GM18517 (cell line): ENCODE data around the gene KRTAP5-10.
"Not testable (repeated sequence)": the region's sequence is repeated elsewhere in the genome, so short reads cannot be mapped to it uniquely, and the experiment has no call there.

ENCODE experiments used
- ATAC-seq: cut with Tn5 transposase; IDR thresholded peaks from one replicate; pipeline ENCODE4 v1.9.1; 2021; ENCODE audit warnings: mild to moderate bottlenecking, moderate library complexity; ENCODE audit not compliant: unreplicated experiment

Gene KRTAP5-10

DNA sequence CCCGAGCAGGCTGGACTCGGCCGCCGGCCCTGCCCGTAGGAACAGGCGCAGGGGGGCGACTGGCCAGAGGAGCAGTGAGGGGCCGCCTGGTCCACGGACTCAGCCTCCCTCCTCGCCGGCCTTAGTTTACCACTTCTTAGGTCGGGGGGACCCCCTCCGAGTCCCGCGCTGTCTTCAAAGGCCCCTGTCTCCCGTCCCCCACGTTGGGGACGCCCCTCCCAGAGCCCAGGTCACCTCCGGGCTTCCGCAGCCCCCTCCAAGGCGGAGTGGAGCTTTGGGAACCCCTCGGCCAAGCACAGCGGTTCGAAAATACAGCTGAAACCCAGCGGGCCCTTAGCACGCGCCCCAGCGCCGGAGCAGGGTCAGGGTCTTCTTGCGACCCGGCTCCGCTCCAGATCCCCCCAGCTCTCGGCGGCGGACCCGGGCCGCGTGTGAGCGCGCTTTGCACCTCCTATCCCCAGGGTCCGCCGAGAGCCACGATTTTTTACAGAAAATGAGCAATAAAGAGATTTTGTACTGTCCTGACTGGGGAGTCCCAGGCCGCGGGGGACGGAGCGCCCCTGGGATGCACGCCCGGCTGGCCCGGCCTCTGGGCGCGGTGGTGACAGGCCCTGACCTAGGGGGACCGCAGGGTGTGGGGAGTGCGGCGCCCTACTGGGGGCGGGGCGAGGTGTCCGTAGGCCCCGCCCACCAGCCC lies 42.3 kb downstream of the KRTAP5-10 start:
- ATAC-seq = not testable (repeated sequence)

GRCh38 chr11:71608272-71608671 lies 42.9 kb downstream of the KRTAP5-10 start:
- ATAC-seq = not testable (repeated sequence)

- not testable (repeated sequence) for ATAC-seq
Observed at GRCh38 chr11:71611218-71611910, 46.0 kb downstream of the KRTAP5-10 start.

DNA sequence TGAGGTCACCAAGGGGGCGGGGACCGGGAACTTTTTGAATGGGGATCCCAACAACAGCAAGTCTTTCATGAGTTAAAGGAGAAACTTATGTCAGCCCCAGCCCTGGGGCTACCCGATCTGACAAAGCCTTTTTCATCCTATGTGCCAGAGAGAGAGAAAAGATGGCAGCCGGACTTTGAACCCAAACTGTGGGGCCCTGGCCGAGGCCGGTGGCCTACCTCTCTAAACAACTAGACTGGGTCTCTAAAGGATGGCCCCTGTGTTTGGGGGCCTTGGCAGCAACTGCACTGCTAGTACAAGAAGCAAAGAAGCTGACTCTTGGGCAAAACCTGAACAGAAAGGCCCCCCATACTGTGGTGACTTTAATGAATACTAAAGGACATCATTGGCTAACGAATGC lies 48.6 kb downstream of the KRTAP5-10 start:
- not testable (repeated sequence) for ATAC-seq

DNA sequence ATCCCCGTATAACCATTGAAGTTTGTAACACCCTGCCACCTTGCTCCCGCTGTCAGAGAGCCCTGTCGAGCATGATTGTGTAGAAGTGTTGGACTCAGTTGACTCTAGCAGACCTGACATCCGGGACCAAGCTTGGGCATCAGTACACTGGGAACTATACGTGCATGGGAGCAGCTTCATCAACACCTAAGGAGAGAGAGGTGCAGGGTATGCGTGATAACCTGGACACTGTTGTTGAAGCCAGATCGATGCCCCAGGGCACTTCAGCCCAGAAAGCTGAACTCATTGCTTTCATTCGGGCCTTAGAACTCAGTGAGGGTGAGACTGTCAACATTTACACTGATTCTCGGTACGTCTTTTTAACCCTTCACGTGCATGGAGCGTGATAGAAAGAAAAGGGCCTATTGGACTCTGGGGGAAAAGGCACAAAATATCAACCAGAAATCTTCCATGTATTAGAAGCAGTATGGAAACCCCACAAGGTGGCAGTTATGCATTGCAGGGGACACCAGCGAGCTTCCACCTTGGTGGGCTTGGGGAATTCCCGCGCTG lies 49.1 kb downstream of the KRTAP5-10 start:
- not testable (repeated sequence) for ATAC-seq

GRCh38 chr11:71615003-71615402 lies 49.6 kb downstream of the KRTAP5-10 start:
- not testable (repeated sequence) for ATAC-seq
